HTR-8/SVneo (cell line): ENCODE data around the gene ITGA2.
A peak's percentile ranks its signal among the peaks of the same experiment; 100 is the strongest.
"Not testable (repeated sequence)": the region's sequence is repeated elsewhere in the genome, so short reads cannot be mapped to it uniquely, and the experiment has no call there.

Source experiments
- DNase-seq: peaks from one replicate; pipeline ENCODE4 v3.0.0; 2011; ENCODE audit warnings: low spot score, mixed read lengths; ENCODE audit not compliant: insufficient read length
- FAIRE-seq: peaks from 2 replicates; lab custom pipeline; 2011; peaks lifted over from hg19 to GRCh38; lab: Jason Lieb, UNC

The ITGA2 gene

GRCh38 chr5:52989025-52989780, at the start of gene ITGA2:
Gene ITGA2, plus strand, starts transcription at chr5:52989352. Its CDS starts 117 bp downstream, at chr5:52989469.
- DNase-seq (peak; percentile 56), FAIRE-seq (peak; percentile 54)

- no peak for FAIRE-seq
- DNase-seq = no peak
Observed at GRCh38 chr5:52943285-52943684, 45.9 kb upstream of the ITGA2 start.

- FAIRE-seq (peak; percentile 51), DNase-seq (no peak)
Observed at GRCh38 chr5:52943808-52944207, 45.3 kb upstream of the ITGA2 start.

GRCh38 chr5:52945040-52945439, 44.1 kb upstream of the ITGA2 start:
- no peak for DNase-seq
- no peak for FAIRE-seq

GRCh38 chr5:52947208-52947607, 41.9 kb upstream of the ITGA2 start:
- no peak for DNase-seq
- peak; percentile 9 for FAIRE-seq

GRCh38 chr5:52947851-52948250, 41.3 kb upstream of the ITGA2 start:
- DNase-seq = no peak
- FAIRE-seq = no peak

- DNase-seq = peak; percentile 64
- peak; percentile 20 for FAIRE-seq
Observed at GRCh38 chr5:52948418-52949076, 40.6 kb upstream of the ITGA2 start.

- DNase-seq (no peak), FAIRE-seq (no peak)
Observed at GRCh38 chr5:52950686-52951085, 38.5 kb upstream of the ITGA2 start.

GRCh38 chr5:52952483-52952882, 36.7 kb upstream of the ITGA2 start:
- FAIRE-seq (no peak), DNase-seq (no peak)

- DNase-seq (no peak), FAIRE-seq (no peak)
Observed at GRCh38 chr5:52956014-52956413, 33.1 kb upstream of the ITGA2 start.

- DNase-seq (no peak), FAIRE-seq (no peak)
Observed at GRCh38 chr5:52956915-52957747, 32.0 kb upstream of the ITGA2 start.

- DNase-seq = no peak
- no peak for FAIRE-seq
Observed at GRCh38 chr5:52961274-52961681, 27.9 kb upstream of the ITGA2 start.

GRCh38 chr5:52963636-52964035, 25.5 kb upstream of the ITGA2 start:
- FAIRE-seq = no peak
- no peak for DNase-seq

- peak; percentile 38 for FAIRE-seq
Observed at GRCh38 chr5:52964138-52964537, 25.0 kb upstream of the ITGA2 start.

GRCh38 chr5:52976157-52976556, 13.0 kb upstream of the ITGA2 start:
- FAIRE-seq, DNase-seq: not testable (repeated sequence)

More at GRCh38 chr5:52964138-52964537, 25.0 kb upstream of the ITGA2 start:
- no peak for DNase-seq

- DNase-seq = no peak
- no peak for FAIRE-seq
Observed at GRCh38 chr5:52977264-52977897, 11.8 kb upstream of the ITGA2 start.

GRCh38 chr5:52981507-52981906, 7.6 kb upstream of the ITGA2 start:
- FAIRE-seq (no peak), DNase-seq (no peak)

- FAIRE-seq = no peak
- DNase-seq = no peak
Observed at GRCh38 chr5:52983731-52984636, 5.2 kb upstream of the ITGA2 start.

GRCh38 chr5:52985306-52985705, 3.8 kb upstream of the ITGA2 start:
- FAIRE-seq (no peak), DNase-seq (no peak)
